WERI-Rb-1 (cell line): ENCODE results near the gene NPAS3.

Source experiments
- DNase-seq: peaks from one replicate; pipeline ENCODE4 v3.0.0-alpha.2; 2020
- H3K27ac ChIP-seq: fragments of 250-450 bp; sonication (Bioruptor Pico); 2 replicates; pipeline ENCODE4 v1.5.1; 2020; ENCODE audit warnings: mild to moderate bottlenecking, moderate library complexity
- H3K27me3 ChIP-seq: fragments of 250-450 bp; sonication (Bioruptor Pico); 2 replicates; pipeline ENCODE4 v1.5.1; 2021; ENCODE audit warnings: mild to moderate bottlenecking, low read depth, moderate library complexity; ENCODE audit not compliant: insufficient read depth, severe bottlenecking
- H3K36me3 ChIP-seq: fragments of 250-450 bp; sonication (Bioruptor Pico); 2 replicates; pipeline ENCODE4 v1.5.1; 2020; ENCODE audit warnings: mild to moderate bottlenecking, moderate library complexity
- H3K4me3 ChIP-seq: 2 replicates; pipeline ENCODE4 v1.5.1; 2011; ENCODE audit warnings: low read depth, mild to moderate bottlenecking, control low read depth, low read length
- H3K9me3 ChIP-seq: fragments of 250-450 bp; sonication (Bioruptor Pico); 2 replicates; pipeline ENCODE4 v1.5.1; 2021; ENCODE audit warnings: mild to moderate bottlenecking, moderate library complexity; ENCODE audit not compliant: severe bottlenecking
- TF ChIP-seq, protein P1 (sequence below): IDR thresholded peaks from 2 replicates; pipeline ENCODE4 v1.5.1; 2011; ENCODE audit warnings: low read depth, mild to moderate bottlenecking, control low read depth, inconsistent platforms, low read length

The NPAS3 gene

DNA sequence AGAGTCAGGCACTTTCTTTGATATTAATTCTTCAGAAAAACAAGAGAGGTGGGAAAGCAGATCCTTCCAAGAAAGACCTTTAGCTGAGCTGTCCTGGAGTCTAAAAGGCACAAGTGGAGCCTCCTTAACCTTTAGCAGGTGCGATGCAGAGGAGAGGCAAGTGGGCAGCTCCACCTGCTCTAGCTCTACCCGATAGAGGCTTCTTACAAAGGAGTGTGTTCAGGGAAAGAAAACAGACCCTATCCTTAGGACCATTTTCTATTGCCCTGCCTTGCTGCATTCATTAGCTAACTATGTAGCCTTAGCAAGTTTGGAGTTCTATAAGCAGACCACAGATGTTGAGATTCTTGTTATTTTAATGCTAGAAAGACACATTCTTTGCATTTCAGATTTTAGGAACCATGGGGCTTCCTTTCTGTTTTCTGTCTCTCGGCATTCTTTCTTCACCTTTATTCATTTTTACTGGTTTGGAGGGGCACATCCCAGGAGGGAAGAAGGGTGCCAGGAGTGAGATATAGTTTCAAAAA is 797.7 kb downstream of the NPAS3 start:
- no peak for DNase-seq
- H3K4me3 ChIP-seq, result no peak overlapping the region
- H3K27ac ChIP-seq, result no peak overlapping the region
- H3K9me3 ChIP-seq, result no peaks in the 10 kb centered on the region
- no peaks in the 10 kb centered on the region for H3K36me3 ChIP-seq
- no peaks in the 10 kb centered on the region for H3K27me3 ChIP-seq
- TF ChIP-seq, protein P1, sequence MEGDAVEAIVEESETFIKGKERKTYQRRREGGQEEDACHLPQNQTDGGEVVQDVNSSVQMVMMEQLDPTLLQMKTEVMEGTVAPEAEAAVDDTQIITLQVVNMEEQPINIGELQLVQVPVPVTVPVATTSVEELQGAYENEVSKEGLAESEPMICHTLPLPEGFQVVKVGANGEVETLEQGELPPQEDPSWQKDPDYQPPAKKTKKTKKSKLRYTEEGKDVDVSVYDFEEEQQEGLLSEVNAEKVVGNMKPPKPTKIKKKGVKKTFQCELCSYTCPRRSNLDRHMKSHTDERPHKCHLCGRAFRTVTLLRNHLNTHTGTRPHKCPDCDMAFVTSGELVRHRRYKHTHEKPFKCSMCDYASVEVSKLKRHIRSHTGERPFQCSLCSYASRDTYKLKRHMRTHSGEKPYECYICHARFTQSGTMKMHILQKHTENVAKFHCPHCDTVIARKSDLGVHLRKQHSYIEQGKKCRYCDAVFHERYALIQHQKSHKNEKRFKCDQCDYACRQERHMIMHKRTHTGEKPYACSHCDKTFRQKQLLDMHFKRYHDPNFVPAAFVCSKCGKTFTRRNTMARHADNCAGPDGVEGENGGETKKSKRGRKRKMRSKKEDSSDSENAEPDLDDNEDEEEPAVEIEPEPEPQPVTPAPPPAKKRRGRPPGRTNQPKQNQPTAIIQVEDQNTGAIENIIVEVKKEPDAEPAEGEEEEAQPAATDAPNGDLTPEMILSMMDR, result no peak

DNA sequence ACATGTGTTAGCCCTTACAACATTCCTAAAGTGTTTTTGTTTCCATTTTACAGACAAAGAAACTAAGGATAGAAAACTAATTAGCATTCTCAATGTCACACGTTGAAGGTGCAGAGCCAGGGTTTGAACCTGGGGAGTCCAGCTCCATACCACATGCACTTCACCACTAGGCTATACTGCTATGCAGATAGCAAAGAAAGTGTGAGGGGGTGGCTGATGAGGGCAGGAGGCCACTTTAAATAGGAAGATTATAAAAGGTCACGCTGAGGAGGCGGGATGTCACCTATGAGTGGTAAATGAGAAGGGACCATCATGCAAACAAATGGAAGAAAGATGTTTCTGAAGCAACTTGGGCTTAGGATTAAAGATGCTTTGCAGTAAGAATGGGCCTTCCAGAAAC is 798.3 kb downstream of the NPAS3 start:
- H3K36me3 ChIP-seq, result no peaks in the 10 kb centered on the region
- TF ChIP-seq, protein P1, result no peak
- H3K9me3 ChIP-seq, result no peaks in the 10 kb centered on the region

DNA sequence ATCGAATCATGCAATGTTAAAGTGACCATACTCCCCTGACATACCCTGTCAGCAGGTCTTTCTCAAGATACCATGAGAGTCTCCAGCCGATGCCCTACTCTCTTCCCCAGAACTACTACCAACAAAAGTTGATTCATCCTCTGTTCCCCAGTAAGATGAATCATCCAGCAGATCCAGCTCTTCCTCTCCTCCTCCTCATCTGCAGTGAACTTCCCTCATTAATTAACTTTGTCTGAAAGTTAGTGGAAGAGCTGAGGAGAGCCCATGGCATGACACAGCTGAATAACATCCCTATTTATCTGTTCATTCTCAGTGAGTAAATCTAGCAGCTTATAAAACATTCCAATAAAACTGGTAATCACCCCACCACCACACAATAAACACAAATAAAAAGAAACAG is 798.8 kb downstream of the NPAS3 start:
- Histone ChIP-seq H3K27ac (no peak overlapping the region), H3K9me3 (no peaks in the 10 kb centered on the region), H3K4me3 (no peak overlapping the region), H3K27me3 (no peaks in the 10 kb centered on the region), H3K36me3 (no peaks in the 10 kb centered on the region)
- TF ChIP-seq, protein P1, result no peak
- no peak for DNase-seq

More for the DNA sequence above, 798.3 kb downstream of the NPAS3 start:
- no peak overlapping the region for H3K27ac ChIP-seq
- no peak overlapping the region for H3K4me3 ChIP-seq
- no peaks in the 10 kb centered on the region for H3K27me3 ChIP-seq
- no peak for DNase-seq

DNA sequence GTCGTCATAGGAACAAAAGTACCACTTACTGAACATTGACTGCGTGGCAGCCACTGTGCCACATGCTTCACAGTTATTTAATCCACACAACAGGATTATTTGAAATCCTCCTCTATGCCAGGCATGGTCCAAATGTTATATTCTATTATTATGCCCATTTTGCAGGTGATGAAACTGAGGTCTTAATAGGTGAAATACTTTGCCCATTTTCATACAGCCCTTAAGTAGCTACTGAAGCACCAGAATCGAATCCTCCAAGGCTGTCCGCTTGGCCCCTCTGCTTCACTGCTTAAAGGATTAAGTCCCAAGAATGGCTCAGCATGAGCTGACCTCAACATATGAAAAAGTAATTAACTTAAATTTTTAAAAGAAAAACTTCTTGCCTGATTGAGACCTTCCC is 799.4 kb downstream of the NPAS3 start:
- H3K4me3 ChIP-seq, result no peak overlapping the region
- TF ChIP-seq, protein P1, result no peak

DNA sequence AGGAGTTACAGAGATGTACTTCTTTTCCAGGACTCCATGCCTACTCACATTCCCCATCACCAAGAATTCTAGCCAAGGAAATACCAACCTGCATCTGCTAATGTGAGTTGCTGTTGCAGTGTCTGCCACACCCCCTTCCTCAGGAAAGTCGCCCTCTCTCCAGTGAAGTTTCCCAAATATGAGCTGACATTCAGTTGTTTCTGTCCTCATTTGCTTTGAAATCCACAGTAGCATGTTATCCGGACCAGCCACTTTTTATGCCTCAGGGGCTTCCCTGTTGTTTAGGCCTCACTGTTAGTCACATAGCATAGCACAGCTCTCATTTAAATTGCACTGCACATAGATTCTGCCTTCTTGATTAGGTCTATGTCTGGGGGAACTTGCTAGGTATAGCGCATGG is 799.8 kb downstream of the NPAS3 start:
- H3K27ac ChIP-seq, result no peak overlapping the region
- H3K36me3 ChIP-seq, result no peaks in the 10 kb centered on the region
- H3K27me3 ChIP-seq, result no peaks in the 10 kb centered on the region
- DNase-seq, result no peak
- H3K4me3 ChIP-seq, result no peak overlapping the region
- TF ChIP-seq, protein P1, result no peak
- H3K9me3 ChIP-seq, result no peaks in the 10 kb centered on the region

More for the DNA sequence above, 799.4 kb downstream of the NPAS3 start:
- H3K27me3 ChIP-seq, result no peaks in the 10 kb centered on the region
- H3K27ac ChIP-seq, result no peak overlapping the region
- no peak for DNase-seq
- no peaks in the 10 kb centered on the region for H3K9me3 ChIP-seq
- H3K36me3 ChIP-seq, result no peaks in the 10 kb centered on the region

DNA sequence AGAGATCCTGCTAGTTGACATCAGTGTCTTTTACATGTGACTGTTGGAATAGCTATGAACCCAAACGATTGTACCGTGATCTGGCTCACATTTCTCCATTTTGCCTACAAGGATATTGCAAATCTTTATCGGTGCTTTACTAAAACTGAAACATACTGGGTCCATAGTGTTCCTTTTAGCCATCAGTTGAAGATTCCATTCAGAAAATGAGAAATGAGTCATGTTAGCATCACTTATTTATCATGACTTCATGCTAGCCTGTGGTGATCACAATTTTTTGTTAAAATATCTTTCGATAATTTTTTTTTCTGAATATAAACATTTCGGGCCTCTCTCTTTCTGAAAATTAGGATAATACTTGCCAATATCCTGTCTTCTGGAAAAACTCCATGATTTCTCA is 801.9 kb downstream of the NPAS3 start:
- Histone ChIP-seq H3K4me3 (no peak overlapping the region), H3K27me3 (no peaks in the 10 kb centered on the region), H3K36me3 (no peaks in the 10 kb centered on the region), H3K27ac (no peak overlapping the region), H3K9me3 (no peaks in the 10 kb centered on the region)
- TF ChIP-seq, protein P1, result no peak
- DNase-seq, result no peak
